Lower leg skin (tissue), 4 donors: ENCODE results near the gene TMEM132E. TPM values are rescaled to one million over a fixed set of nuclear protein-coding genes. Genes with fewer than 3 reads are reported as not detected.

Experiments used
- DNase-seq, 2 donors: peaks; one replicate each; pipeline ENCODE4 v3.0.0-alpha.2; 2019; ENCODE audit warnings: low spot score in 2 of 2
- H3K4me3 ChIP-seq: fragments of 200-600 bp; sonication (generic); 2 replicates; pipeline ENCODE4 v1.5.1; 2017; ENCODE audit warnings: mild to moderate bottlenecking, low read depth; ENCODE audit not compliant: poor library complexity, severe bottlenecking
- POLR2A ChIP-seq, 2 donors: fragments of 450-650 bp; IDR thresholded peaks; one replicate each; pipeline ENCODE4 v1.6.1; 2016 to 2017; ENCODE audit warnings: antibody characterized with exemption in 2 of 2, mild to moderate bottlenecking in 1 of 2, moderate library complexity in 1 of 2
- WGBS, 2 donors: methylation state at CpG; one replicate each; pipeline ENCODE4 v1.1.5; 2018; 5-methylcytosine and 5-hydroxymethylcytosine counted together
- intact Hi-C: fragments of 100-400 bp; cut with DNase I; formaldehyde crosslinking; loops from one replicate; pipeline ENCODE4 v1.15.0; 2023; ENCODE audit warnings: low total_unique reads
- total RNA-seq, 4 donors: library from RNA; depleted of rRNA; stranded (reverse); fragments of >200 nt; gene quantifications; one replicate each; pipeline ENCODE4 v1.1.0, GENCODE V29; 2016
- TF ChIP-seq, protein P1 (sequence below), 3 donors: fragments of 450-650 bp; IDR thresholded peaks; one replicate each; pipeline ENCODE4 v1.5.1; 2016; ENCODE audit warnings: antibody characterized with exemption in 3 of 3, mild to moderate bottlenecking in 3 of 3, moderate library complexity in 2 of 3

The TMEM132E gene
- total RNA-seq, 4 donors from 2014 or later, result 0.10 TPM; not detected in 3

DNA sequence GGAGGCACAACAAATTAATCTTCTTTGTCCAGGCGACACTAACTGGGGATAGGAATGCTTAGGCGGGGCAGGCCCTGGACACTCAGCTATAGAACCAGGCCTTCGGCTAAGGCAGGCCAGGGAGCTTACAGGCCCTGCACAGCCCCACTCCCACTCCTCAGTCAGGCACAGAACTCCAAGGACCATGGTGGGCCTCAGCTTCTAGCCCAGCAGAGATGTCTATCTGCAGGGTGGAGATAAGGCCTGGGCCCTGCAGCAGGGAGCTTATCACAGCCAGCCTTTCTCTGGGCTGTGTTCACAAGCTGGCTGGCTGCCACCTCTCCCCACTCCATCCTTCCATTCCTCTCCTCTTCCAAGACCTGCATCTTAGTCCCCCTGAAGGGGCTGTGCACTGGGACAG lies 68.1 kb downstream of the TMEM132E start:
- DNase-seq, result no peak
- H3K4me3 ChIP-seq, result no peak overlapping the region
- intact Hi-C loops, result no loop called here
- WGBS, 2 donors, result 91 to 94% methylated on average over 3 of the region's 3 CpGs
- TF ChIP-seq, protein P1, sequence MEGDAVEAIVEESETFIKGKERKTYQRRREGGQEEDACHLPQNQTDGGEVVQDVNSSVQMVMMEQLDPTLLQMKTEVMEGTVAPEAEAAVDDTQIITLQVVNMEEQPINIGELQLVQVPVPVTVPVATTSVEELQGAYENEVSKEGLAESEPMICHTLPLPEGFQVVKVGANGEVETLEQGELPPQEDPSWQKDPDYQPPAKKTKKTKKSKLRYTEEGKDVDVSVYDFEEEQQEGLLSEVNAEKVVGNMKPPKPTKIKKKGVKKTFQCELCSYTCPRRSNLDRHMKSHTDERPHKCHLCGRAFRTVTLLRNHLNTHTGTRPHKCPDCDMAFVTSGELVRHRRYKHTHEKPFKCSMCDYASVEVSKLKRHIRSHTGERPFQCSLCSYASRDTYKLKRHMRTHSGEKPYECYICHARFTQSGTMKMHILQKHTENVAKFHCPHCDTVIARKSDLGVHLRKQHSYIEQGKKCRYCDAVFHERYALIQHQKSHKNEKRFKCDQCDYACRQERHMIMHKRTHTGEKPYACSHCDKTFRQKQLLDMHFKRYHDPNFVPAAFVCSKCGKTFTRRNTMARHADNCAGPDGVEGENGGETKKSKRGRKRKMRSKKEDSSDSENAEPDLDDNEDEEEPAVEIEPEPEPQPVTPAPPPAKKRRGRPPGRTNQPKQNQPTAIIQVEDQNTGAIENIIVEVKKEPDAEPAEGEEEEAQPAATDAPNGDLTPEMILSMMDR (IDR thresholded peaks at IDR 0.05), result no peak
- no peak for TF ChIP-seq POLR2A (IDR thresholded peaks at IDR 0.05)

DNA sequence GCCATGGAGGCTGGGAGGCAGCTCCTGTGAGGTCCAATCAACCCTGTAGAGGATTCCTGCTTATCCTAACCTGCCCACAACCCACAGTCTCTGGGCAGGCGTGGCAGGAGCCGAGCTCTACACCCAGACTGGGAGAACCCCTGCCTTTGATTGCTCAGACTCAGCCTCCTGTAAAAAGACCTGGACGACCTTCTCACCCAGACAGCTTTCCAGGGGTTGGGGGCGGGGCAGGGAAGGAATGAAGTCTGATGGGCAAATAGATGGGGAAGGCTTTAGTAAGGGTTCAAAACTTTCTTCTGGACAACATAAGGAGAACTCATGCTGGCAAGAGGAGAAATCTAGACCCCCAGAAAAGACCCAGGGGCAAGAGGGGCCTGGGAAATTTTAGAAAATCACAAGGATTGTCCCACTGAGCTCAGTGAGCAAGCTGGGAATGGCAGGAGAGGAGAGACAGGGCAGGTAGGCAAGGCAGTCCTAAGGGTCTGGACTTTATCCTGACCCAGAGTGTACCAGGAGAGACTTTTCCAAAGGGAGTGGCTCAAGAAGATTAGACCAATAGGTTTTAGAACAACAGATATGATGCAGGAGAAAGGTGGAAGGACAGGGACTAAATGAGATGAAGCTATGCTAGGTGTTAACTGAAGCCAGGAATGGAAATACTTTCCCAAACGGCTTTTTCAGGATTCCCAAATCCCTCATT lies 70.8 kb downstream of the TMEM132E start:
- WGBS, 2 donors, result 46 to 58% methylated on average over 5 of the region's 5 CpGs

DNA sequence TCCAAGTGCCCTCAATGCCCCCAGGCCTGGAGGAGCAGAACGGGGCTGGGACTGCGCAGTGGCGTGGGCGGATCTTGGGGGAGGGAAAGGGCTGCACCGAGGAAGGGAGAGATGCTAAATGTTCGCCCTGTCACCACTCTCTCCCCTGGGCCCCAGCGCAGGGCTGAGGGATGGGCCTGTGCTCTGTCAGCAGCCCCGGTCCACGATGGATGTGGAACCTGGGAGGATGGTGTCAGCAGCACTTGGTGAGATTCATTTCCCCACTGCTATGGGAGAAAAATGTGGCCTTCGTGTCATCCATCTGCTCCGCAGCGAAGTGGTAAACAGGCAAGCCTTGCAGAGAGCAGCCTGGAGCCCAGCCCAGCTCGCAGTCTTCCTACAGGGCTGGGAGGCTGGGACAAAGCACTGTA lies 72.0 kb downstream of the TMEM132E start:
- no peak overlapping the region for H3K4me3 ChIP-seq
- TF ChIP-seq, protein P1 (IDR thresholded peaks at IDR 0.05), result no peak
- no peak for TF ChIP-seq POLR2A (IDR thresholded peaks at IDR 0.05)
- no peak for DNase-seq
- intact Hi-C loops, result loop anchor here (10.0 kb wide), 1 partner anchor 243 kb away; no protein-coding TSS in a partner anchor
- 54 to 77% methylated on average over 13 of the region's 13 CpGs for WGBS, 2 donors

More for the DNA sequence above, 70.8 kb downstream of the TMEM132E start:
- no peak for TF ChIP-seq POLR2A (IDR thresholded peaks at IDR 0.05)
- TF ChIP-seq, protein P1 (IDR thresholded peaks at IDR 0.05), result no peak
- H3K4me3 ChIP-seq, result no peak overlapping the region
- DNase-seq, result no peak
- intact Hi-C loops, result loop anchor here (10.0 kb wide), 1 partner anchor 245 kb away; no protein-coding TSS in a partner anchor

DNA sequence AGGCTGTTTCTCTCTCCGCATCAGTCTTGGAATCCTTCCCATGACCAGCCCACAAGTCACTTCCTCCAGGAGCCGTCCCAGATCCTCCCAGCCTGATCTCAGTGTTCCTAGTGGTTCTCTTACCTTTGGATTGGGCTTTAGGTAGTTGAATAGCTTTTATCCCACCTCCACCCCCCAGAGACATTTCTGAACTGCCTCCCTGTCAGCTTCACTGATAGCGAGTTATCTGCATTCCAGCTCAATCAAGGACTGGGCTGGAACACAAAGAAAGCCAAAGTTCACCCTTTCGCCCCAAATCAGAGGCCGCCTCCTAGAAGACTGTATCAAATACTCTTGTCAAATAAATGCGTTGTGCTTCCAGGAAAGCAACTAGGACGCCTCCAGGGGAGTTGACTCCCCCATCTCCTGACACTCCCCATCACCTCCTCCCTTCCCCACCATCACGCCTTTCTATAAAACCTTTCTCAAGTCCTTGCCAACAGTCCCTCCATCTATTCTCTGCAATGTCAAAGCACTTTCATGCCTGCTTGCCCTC lies 72.7 kb downstream of the TMEM132E start:
- no peak for TF ChIP-seq POLR2A (IDR thresholded peaks at IDR 0.05)
- TF ChIP-seq, protein P1 (IDR thresholded peaks at IDR 0.05), result no peak
- intact Hi-C loops, result loop anchor here (10.0 kb wide), 1 partner anchor 243 kb away; no protein-coding TSS in a partner anchor
- H3K4me3 ChIP-seq, result no peak overlapping the region
- WGBS, 2 donors, result 47 to 57% methylated on average over 8 of the region's 8 CpGs
- DNase-seq, result no peak

DNA sequence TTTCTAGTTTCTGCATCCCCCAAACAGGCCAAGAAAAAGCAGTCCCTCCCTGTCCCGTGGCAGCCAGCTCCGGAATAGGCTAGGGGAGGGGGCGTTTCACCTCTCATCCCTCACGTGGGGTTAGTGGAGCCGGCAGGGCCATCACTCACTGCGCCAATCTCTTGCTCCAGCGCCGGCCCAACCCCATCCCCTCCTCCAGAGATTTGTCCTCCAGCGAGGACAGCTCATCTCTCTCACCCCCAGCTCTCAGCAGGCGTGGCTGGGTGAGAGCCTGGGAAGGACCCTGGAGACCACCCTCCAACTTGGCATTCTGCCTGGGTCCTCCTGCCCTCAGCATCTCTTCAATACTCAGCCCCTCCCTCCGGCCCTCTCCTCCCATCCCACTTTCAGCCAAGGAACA lies 74.1 kb downstream of the TMEM132E start:
- TF ChIP-seq POLR2A (IDR thresholded peaks at IDR 0.05), result no peak
- TF ChIP-seq, protein P1 (IDR thresholded peaks at IDR 0.05), result no peak
- no peak for DNase-seq
- H3K4me3 ChIP-seq, result no peak overlapping the region
- WGBS, 2 donors, result 43 to 48% methylated on average over 10 to 11 of the region's 11 CpGs
- intact Hi-C loops, result loop anchor here (10.0 kb wide), 1 partner anchor 241 kb away; no protein-coding TSS in a partner anchor
